Smooth muscle cell of the umbilical artery (primary cell): ENCODE measurements around the gene E2F8. TPM values are rescaled to one million over a fixed set of nuclear protein-coding genes. Genes with fewer than 3 reads are reported as not detected.

Source experiments
- total RNA-seq: library from RNA; depleted of rRNA; stranded (reverse); fragments of >200 nt; gene quantifications from 2 replicates; pipeline ENCODE4 v1.2.3, GENCODE V29; 2014

Gene E2F8, protein sequence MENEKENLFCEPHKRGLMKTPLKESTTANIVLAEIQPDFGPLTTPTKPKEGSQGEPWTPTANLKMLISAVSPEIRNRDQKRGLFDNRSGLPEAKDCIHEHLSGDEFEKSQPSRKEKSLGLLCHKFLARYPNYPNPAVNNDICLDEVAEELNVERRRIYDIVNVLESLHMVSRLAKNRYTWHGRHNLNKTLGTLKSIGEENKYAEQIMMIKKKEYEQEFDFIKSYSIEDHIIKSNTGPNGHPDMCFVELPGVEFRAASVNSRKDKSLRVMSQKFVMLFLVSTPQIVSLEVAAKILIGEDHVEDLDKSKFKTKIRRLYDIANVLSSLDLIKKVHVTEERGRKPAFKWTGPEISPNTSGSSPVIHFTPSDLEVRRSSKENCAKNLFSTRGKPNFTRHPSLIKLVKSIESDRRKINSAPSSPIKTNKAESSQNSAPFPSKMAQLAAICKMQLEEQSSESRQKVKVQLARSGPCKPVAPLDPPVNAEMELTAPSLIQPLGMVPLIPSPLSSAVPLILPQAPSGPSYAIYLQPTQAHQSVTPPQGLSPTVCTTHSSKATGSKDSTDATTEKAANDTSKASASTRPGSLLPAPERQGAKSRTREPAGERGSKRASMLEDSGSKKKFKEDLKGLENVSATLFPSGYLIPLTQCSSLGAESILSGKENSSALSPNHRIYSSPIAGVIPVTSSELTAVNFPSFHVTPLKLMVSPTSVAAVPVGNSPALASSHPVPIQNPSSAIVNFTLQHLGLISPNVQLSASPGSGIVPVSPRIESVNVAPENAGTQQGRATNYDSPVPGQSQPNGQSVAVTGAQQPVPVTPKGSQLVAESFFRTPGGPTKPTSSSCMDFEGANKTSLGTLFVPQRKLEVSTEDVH
- total RNA-seq = under 0.01 and 0.92 TPM in 2 replicates

DNA sequence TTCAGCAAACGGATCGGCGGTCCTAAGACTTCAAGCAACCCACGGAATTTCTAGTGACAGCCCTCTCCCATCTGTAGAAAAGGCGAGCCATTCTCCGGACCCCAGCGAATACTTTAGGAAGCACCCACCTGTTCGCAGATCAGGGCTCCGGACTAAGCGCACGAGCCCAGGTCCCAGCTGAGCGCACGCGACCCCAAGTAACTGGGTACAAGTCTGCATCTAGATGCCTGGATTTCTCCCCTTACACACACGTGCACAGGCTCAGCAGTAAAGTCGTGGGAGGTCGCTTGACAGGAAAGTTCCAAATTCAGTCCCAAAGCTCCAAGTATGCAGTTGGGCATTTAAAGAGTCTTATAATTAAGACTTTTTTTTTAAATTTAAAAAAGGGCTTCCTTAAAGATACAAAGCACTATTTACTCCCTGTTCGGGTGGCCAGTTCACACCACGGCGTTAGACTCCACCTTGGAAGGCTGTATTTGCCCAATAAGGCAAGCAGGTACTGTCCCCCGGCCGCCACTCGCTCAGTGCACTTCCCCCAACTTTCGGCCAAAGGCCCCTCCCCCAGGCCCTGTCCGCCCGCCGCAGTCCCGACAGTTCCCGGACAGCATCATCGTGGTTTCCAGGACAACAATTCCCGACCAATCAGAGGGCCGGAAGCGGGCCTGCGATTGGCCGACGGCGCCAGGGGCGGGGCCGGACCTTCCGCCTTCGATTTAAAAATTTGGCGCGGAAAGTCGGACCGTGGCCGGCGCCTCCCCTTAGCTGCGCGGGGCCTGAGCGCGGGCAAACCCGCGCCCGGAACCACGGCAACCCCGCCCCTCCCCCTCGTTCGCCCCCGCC, at the start of gene E2F8:
TSS of gene E2F8 (minus strand) at position 526 of the 840 bp plus-strand sequence. CDS start 824 bp downstream, outside the sequence.

DNA sequence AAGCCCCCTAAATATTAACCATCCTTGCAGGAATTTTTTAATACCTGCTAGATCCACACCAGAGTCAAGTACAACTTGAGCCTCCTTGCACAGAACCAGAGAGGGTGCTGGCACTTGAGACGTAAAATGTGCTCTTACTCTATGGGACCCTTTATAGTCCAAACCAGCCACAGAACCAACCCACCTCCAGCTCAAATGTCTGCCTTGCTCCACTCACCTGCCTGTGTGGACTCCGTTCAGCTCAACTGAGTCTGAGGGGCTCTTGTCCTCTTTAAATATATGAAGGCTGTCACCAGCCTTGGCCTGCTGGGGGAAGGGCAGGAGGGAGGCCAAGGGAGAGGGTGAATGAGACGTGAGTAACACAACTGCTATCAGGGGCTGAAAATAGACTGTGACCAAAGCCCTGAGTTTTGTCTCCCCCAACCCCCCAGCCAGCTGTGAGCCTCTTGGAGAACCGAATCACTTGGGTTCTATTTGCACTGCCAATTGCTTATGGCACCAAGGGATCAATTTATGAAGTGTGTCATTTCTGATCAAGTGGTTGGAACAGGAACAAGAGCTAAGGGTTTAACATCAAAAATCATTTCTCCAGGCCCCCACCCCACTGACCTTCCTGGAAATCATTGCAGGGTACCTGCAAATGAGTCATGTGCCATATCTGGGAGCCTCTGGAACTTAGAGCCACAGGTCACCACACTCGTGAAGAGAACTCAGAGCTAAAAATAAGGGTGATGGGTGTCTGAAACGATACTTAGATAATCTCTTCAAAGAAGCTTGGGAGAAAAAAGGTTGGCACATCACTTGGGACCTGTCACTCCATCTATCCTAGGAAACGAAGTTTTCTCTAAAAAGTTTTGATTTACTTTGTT, 38.8 kb downstream of the E2F8 start, which contains the start of gene CSRP3:
TSS of gene CSRP3 (minus strand) at position 247 of the 869 bp plus-strand sequence. CDS start 9,535 bp downstream, outside the sequence.

Other genes with a start within 250 kb of the E2F8 start
- not detected in 2 replicates for gene MRGPRX2, start 180.2 kb downstream of the E2F8 start, total RNA-seq
- 13.4 and 15.1 TPM in 2 replicates for gene ZDHHC13, start 123.8 kb downstream of the E2F8 start, total RNA-seq
- gene CSRP3, start 39.0 kb downstream of the E2F8 start, total RNA-seq = not detected in 2 replicates